Activated CD8-positive, alpha-beta memory T cell treated with anti-CD3 and anti-CD28 coated beads, Interleukin-2, amount 50 U/mL, for 24 hours (primary cell): Measurements from ENCODE around the gene SPRYD7.
"Not testable (repeated sequence)": the region's sequence is repeated elsewhere in the genome, so short reads cannot be mapped to it uniquely, and the experiment has no call there.

Experiments
- DNase-seq: peaks from one replicate; pipeline ENCODE4 v3.0.0-alpha.2; 2020; ENCODE audit errors: extremely low read depth

Gene SPRYD7

GRCh38 chr13:49936075-49936967 lies at the start of gene SPRYD7:
Gene SPRYD7, minus strand, starts transcription at chr13:49936340. Its CDS starts 105 bp downstream, at chr13:49936235.
- peak; percentile 84 for DNase-seq

GRCh38 chr13:49985129-49985528 lies 49.0 kb upstream of the SPRYD7 start:
- no peak for DNase-seq

GRCh38 chr13:49980266-49980665 lies 44.1 kb upstream of the SPRYD7 start:
- DNase-seq = no peak

- DNase-seq = no peak
Observed at GRCh38 chr13:49977992-49978391, 41.9 kb upstream of the SPRYD7 start.

- DNase-seq = peak; percentile 35
Observed at GRCh38 chr13:49976314-49977258, 40.4 kb upstream of the SPRYD7 start.

GRCh38 chr13:49975826-49976225 lies 39.7 kb upstream of the SPRYD7 start:
- DNase-seq = no peak

GRCh38 chr13:49972709-49973108 lies 36.6 kb upstream of the SPRYD7 start:
- DNase-seq = no peak

GRCh38 chr13:49967456-49967855 lies 31.3 kb upstream of the SPRYD7 start:
- DNase-seq = no peak

GRCh38 chr13:49958321-49958720 lies 22.2 kb upstream of the SPRYD7 start:
- DNase-seq = no peak

GRCh38 chr13:49956131-49956530 lies 20.0 kb upstream of the SPRYD7 start:
- no peak for DNase-seq

GRCh38 chr13:49954674-49955455 lies 18.7 kb upstream of the SPRYD7 start:
- DNase-seq = no peak

- no peak for DNase-seq
Observed at GRCh38 chr13:49953560-49953959, 17.4 kb upstream of the SPRYD7 start.

- no peak for DNase-seq
Observed at GRCh38 chr13:49951754-49952535, 15.8 kb upstream of the SPRYD7 start.

GRCh38 chr13:49948777-49949270 lies 12.7 kb upstream of the SPRYD7 start:
- DNase-seq = not testable (repeated sequence)

GRCh38 chr13:49939321-49939720 lies 3.2 kb upstream of the SPRYD7 start:
- no peak for DNase-seq

- no peak for DNase-seq
Observed at GRCh38 chr13:49938921-49939320, 2.8 kb upstream of the SPRYD7 start.

- no peak for DNase-seq
Observed at GRCh38 chr13:49938314-49938713, 2.2 kb upstream of the SPRYD7 start.

GRCh38 chr13:49936968-49937273 lies 781 bp upstream of the SPRYD7 start:
- DNase-seq = no peak

GRCh38 chr13:49935171-49936074 lies 717 bp downstream of the SPRYD7 start:
- no peak for DNase-seq

GRCh38 chr13:49933511-49933910 lies 2.6 kb downstream of the SPRYD7 start:
- no peak for DNase-seq
